ENCODE data around the gene ADAMTSL1.

The ADAMTSL1 gene

DNA sequence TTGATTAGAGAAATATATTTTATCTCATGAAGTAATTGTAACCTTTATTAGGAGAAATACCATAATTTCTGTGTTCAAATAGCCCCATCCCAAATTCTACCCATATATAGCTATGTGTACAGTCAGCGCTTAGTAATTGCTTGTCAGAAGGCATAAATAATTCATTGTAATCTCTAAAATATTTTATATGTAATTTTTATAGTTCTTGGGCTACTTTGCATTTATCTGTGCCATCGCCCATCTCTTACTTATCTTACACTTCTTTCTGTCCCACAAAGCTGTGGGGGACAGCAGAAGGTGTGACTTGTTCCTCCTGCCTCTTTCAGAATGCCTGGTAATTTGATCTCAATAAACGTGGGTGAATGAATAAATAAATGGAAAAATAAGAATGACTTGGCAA lies 5.5 kb downstream of the ADAMTSL1 start:
- Histone ChIP-seq H3K9ac (ENCODE audit: low read depth, low read length) (no peak overlapping the region), H3K9me3 (ENCODE audit: control insufficient read depth, insufficient read depth, low read length) (no peaks in the 10 kb centered on the region), H3K36me3 (ENCODE audit: insufficient read depth, low read length) (no peaks in the 10 kb centered on the region), H3K4me1 (ENCODE audit: insufficient read depth, low read length) (0 out of 2 replicates have a peak, but pooled peaks cover 5% of the 10 kb centered on the region)

- H3K4me1 ChIP-seq (ENCODE audit: insufficient read depth, low read length): no peaks in the 10 kb centered on the region
- no peaks in the 10 kb centered on the region for H3K36me3 ChIP-seq (ENCODE audit: insufficient read depth, low read length)
- H3K9ac ChIP-seq (ENCODE audit: low read depth, low read length): no peak overlapping the region
- H3K9me3 ChIP-seq (ENCODE audit: control insufficient read depth, insufficient read depth, low read length): no peaks in the 10 kb centered on the region
Measured at GRCh38 chr9:18480662-18481093, 6.7 kb downstream of the ADAMTSL1 start.

GRCh38 chr9:18482371-18482770 lies 8.4 kb downstream of the ADAMTSL1 start:
- Histone ChIP-seq H3K4me1 (ENCODE audit: insufficient read depth, low read length) (no peaks in the 10 kb centered on the region), H3K9me3 (ENCODE audit: control insufficient read depth, insufficient read depth, low read length) (no peaks in the 10 kb centered on the region), H3K36me3 (ENCODE audit: insufficient read depth, low read length) (no peaks in the 10 kb centered on the region)

DNA sequence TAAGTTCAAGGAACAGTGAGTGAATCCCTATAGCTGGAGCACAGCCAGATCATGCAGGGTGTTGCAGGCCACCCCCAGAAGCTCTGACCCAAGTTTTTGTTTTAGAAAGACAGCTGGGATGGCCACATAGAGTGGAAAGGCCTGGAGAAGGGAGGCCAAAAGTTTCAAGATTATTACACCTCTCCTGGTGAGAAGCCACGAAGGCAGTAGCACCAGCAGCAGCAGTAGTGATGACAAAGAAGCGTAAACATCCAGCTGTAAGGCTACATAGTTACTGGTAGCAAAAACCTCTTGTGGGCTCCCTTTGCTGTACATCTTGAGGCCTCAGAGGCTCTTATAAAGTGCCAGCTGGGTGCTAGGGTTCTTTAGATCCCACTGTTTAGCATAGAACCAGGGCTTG lies 11.8 kb downstream of the ADAMTSL1 start:
- H3K36me3 ChIP-seq (ENCODE audit: insufficient read depth, low read length): no peaks in the 10 kb centered on the region
- no peaks in the 10 kb centered on the region for H3K9me3 ChIP-seq (ENCODE audit: control insufficient read depth, insufficient read depth, low read length)
- peaks cover under 1% of the 10 kb centered on the region; the same call in 1 of the 2 replicates for H3K4me1 ChIP-seq (ENCODE audit: insufficient read depth, low read length)
- no peak overlapping the region for H3K9ac ChIP-seq (ENCODE audit: low read depth, low read length)

More at GRCh38 chr9:18482371-18482770, 8.4 kb downstream of the ADAMTSL1 start:
- no peak overlapping the region for H3K9ac ChIP-seq (ENCODE audit: low read depth, low read length)

DNA sequence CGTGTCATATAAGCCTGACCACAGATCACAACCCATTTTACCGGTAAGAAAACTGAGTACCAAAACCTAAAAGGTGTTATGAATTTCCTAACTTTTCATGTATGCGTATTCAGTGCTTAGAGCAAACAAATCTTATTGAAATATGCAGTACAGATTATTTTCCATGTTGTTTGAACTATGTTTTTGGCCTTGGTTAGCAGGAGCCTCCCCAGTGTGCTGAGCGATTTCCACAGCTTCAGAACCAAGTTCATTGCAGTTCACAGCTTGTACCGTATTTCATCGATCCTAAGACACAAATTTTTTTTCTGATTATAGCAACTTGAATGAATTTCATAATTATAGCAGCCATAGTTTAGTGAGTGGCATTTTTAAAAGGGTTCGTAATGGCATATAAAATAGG lies 13.7 kb downstream of the ADAMTSL1 start:
- no peak overlapping the region for H3K9ac ChIP-seq (ENCODE audit: low read depth, low read length)
- peaks cover 6% of the 10 kb centered on the region; the same call in 1 of the 2 replicates for H3K4me1 ChIP-seq (ENCODE audit: insufficient read depth, low read length)

DNA sequence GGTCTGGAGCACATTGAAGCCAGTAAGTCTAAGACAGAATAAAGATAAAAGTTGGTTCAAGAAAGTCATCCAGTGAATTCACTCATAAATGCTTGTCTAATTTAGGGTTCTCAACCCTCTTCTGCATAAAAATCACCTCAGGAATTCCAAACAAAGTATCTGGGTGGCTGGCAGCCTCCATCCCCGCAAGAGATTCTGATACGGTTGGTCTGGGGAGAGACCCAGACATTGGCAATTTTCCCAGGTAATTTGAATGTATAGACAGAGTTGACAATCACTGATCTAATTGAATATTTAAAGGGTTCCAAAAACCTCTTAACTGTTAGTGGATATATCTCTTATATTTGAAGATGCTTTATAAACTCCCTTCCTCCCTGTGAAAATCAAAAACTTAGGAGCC lies 14.9 kb downstream of the ADAMTSL1 start:
- H3K4me1 ChIP-seq (ENCODE audit: insufficient read depth, low read length): peaks cover 6% of the 10 kb centered on the region; the same call in 1 of the 2 replicates
- no peaks in the 10 kb centered on the region for H3K9me3 ChIP-seq (ENCODE audit: control insufficient read depth, insufficient read depth, low read length)
- no peaks in the 10 kb centered on the region for H3K36me3 ChIP-seq (ENCODE audit: insufficient read depth, low read length)
- H3K9ac ChIP-seq (ENCODE audit: low read depth, low read length): no peak overlapping the region

More for the DNA sequence above, 13.7 kb downstream of the ADAMTSL1 start:
- no peaks in the 10 kb centered on the region for H3K9me3 ChIP-seq (ENCODE audit: control insufficient read depth, insufficient read depth, low read length)
- H3K36me3 ChIP-seq (ENCODE audit: insufficient read depth, low read length): no peaks in the 10 kb centered on the region

DNA sequence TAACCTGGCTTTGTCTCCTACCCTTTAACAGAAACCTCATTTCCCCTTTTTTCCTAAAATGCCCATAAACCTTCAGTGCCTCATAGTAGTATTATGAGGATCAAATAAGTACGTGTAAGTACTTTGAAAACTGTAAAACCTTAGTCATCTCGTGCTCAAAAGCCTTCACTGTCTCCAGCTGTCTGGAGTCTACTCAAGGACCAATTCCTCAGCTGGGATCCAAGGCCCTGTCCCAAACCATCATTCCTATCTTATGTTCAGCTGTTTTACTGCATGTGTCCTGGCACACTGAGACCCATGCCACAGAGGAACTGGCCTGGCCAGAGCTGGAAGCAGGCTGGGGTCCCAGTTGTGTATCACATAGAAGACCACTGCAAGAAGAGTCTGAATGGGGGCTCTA lies 15.9 kb downstream of the ADAMTSL1 start:
- no peaks in the 10 kb centered on the region for H3K9me3 ChIP-seq (ENCODE audit: control insufficient read depth, insufficient read depth, low read length)
- H3K4me1 ChIP-seq (ENCODE audit: insufficient read depth, low read length): peaks cover 6% of the 10 kb centered on the region; the same call in 1 of the 2 replicates
- no peaks in the 10 kb centered on the region for H3K36me3 ChIP-seq (ENCODE audit: insufficient read depth, low read length)
- no peak overlapping the region for H3K9ac ChIP-seq (ENCODE audit: low read depth, low read length)

DNA sequence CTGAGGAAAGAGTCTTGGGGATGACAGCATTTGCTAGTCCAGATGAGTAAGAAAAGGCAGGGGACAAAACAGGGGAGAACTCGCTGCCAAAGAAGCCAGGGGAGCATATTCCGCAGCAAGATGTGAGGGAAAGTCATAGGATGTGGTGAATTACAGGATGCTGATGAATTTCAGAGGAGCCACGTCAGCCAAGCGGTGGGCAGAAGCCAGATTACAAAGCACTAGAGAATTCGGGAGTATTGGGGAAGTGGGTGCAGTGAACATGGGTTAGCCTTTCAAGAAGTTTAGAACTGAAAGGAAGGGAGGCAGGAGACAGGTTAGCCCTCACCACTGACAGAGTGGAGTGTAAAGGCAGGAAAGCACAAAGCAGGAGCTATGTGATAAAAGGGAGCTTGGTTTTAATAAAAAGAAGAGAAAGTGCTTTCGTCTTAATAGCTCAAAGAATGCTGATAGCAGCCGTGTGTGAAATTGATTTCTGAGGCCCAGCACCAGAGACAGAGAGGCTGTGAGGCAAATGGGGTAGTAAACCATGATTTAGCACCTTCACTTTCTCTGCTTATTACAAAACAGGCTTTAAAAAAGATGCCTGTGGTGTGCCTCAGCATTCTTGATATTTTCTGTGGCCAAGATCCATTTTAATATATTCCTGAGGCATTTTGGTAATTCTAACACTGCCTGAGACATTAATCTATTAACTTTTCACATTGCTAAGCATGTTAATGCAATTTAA lies 16.9 kb downstream of the ADAMTSL1 start:
- H3K36me3 ChIP-seq (ENCODE audit: insufficient read depth, low read length): no peaks in the 10 kb centered on the region
- peaks cover 6% of the 10 kb centered on the region; the same call in 1 of the 2 replicates for H3K4me1 ChIP-seq (ENCODE audit: insufficient read depth, low read length)
- no peaks in the 10 kb centered on the region for H3K9me3 ChIP-seq (ENCODE audit: control insufficient read depth, insufficient read depth, low read length)
- H3K9ac ChIP-seq (ENCODE audit: low read depth, low read length): no peak overlapping the region

GRCh38 chr9:18492612-18493011 lies 18.7 kb downstream of the ADAMTSL1 start:
- Histone ChIP-seq H3K36me3 (ENCODE audit: insufficient read depth, low read length) (no peaks in the 10 kb centered on the region), H3K4me1 (ENCODE audit: insufficient read depth, low read length) (peaks cover 6% of the 10 kb centered on the region; the same call in 1 of the 2 replicates), H3K9ac (ENCODE audit: low read depth, low read length) (no peak overlapping the region; the same call in 1 of the 2 replicates), H3K9me3 (ENCODE audit: control insufficient read depth, insufficient read depth, low read length) (no peaks in the 10 kb centered on the region)

DNA sequence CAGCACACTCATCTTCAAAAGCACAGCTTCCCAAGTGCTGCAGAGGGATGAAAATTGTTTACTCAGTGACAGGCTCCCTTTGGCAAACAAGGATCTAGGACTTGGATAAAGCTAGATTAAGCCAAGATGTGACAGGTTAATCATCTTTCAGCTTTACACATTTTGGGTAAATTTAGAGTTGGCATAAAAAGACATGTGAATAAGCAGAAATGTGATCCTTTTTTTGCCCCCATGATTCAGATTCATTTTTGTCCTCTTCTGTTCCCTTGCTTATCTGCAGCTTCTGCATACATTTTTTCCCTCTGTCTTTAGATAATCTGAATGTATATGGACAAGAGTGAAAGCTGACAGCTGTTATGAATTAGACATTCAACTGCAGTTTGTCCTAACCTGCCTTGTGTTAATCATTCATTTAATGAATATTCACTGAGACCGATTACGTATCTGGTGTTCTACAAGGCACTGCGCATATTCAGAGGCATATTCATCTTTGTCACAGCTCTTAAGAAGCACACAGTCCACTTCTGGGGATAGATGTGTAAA lies 19.6 kb downstream of the ADAMTSL1 start:
- H3K9ac ChIP-seq (ENCODE audit: low read depth, low read length): no peak overlapping the region
- no peaks in the 10 kb centered on the region for H3K9me3 ChIP-seq (ENCODE audit: control insufficient read depth, insufficient read depth, low read length)
- no peaks in the 10 kb centered on the region for H3K36me3 ChIP-seq (ENCODE audit: insufficient read depth, low read length)
- peaks cover 6% of the 10 kb centered on the region; the same call in 1 of the 2 replicates for H3K4me1 ChIP-seq (ENCODE audit: insufficient read depth, low read length)

DNA sequence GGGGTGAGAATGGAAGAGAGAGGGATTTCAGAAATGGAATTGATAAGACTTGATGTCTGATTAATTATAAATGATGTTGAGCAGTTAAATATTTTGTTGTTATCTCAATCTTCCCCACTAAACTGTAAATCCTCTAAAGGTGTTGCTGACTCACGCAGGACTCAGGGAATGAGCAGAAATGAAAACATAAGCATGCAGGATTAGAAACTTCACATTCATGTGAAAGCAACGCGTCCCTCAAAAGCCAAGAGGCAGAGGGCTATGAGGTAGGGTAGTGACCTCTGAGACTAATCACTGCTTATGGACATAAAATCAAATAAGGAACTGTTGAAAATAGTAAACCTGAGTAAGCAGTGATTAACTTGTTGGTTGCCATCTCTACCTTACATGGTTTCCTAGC lies 21.1 kb downstream of the ADAMTSL1 start:
- H3K4me1 ChIP-seq (ENCODE audit: insufficient read depth, low read length): peaks cover 6% of the 10 kb centered on the region; the same call in 1 of the 2 replicates
- no peaks in the 10 kb centered on the region for H3K9me3 ChIP-seq (ENCODE audit: control insufficient read depth, insufficient read depth, low read length)
- no peaks in the 10 kb centered on the region for H3K36me3 ChIP-seq (ENCODE audit: insufficient read depth, low read length)
- no peak overlapping the region for H3K9ac ChIP-seq (ENCODE audit: low read depth, low read length)

GRCh38 chr9:18496256-18497000 lies 22.5 kb downstream of the ADAMTSL1 start:
- Histone ChIP-seq H3K36me3 (ENCODE audit: insufficient read depth, low read length) (no peaks in the 10 kb centered on the region), H3K4me1 (ENCODE audit: insufficient read depth, low read length) (no peaks in the 10 kb centered on the region), H3K9me3 (ENCODE audit: control insufficient read depth, insufficient read depth, low read length) (no peaks in the 10 kb centered on the region), H3K9ac (ENCODE audit: low read depth, low read length) (no peak overlapping the region)

DNA sequence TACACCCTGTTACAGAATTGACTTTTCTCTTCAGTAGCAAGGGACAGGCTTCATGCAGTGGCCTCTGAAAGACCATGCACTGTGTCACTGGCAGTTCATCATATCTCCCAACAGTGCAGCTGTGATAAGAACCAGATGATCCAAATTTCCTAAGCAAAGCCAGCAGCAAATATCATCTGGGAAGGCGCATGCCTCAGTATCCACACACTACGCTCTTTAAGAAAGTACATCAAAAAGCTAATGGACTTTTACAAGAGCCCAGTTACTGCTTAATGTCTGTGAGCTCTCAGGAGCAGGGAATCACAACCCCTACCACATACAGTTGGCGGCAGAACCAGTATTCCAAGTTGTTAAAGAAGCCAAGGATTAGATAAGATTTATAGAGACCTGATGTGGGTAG lies 25.1 kb downstream of the ADAMTSL1 start:
- no peaks in the 10 kb centered on the region for H3K36me3 ChIP-seq (ENCODE audit: insufficient read depth, low read length)
- H3K4me1 ChIP-seq (ENCODE audit: insufficient read depth, low read length): peaks cover 7% of the 10 kb centered on the region; the same call in 1 of the 2 replicates
- no peaks in the 10 kb centered on the region for H3K9me3 ChIP-seq (ENCODE audit: control insufficient read depth, insufficient read depth, low read length)
- no peak overlapping the region for H3K9ac ChIP-seq (ENCODE audit: low read depth, low read length)

DNA sequence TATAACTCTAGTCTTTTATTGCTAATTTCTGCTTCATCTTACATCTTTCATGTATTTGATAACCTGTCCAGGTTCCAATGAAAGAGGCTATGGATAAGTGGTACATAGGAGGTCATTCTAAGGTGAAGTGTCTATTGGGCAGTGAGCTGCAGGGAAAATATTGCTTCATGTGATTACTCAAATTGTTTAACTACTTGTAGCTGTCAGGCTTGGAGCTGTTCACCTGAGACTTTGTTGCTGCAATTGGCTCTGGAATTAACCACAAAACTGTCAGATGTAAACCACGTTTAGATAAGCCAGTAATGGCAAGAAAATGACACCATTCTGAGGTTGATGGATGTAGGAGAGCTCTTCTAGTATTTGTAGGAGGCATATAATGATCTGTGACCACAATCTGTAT lies 26.0 kb downstream of the ADAMTSL1 start:
- Histone ChIP-seq H3K4me1 (ENCODE audit: insufficient read depth, low read length) (peaks cover 9% of the 10 kb centered on the region; the same call in 1 of the 2 replicates), H3K36me3 (ENCODE audit: insufficient read depth, low read length) (no peaks in the 10 kb centered on the region), H3K9ac (ENCODE audit: low read depth, low read length) (no peak overlapping the region), H3K9me3 (ENCODE audit: control insufficient read depth, insufficient read depth, low read length) (no peaks in the 10 kb centered on the region)
